Brain microvascular endothelial cell (primary cell): ENCODE results near the gene LCE1B.

Experiments
- DNase-seq: peaks from one replicate; pipeline ENCODE4 v3.0.0-alpha.2; 2020
- H3K27ac ChIP-seq: fragments of 250-450 bp; sonication (Bioruptor Pico); 2 replicates; pipeline ENCODE4 v1.5.1; 2020; ENCODE audit warnings: mild to moderate bottlenecking, moderate library complexity
- H3K27me3 ChIP-seq: fragments of 250-450 bp; sonication (Bioruptor Pico); replicated peaks from 2 replicates; pipeline ENCODE4 v1.5.1; 2020; ENCODE audit warnings: mild to moderate bottlenecking
- H3K36me3 ChIP-seq: fragments of 250-450 bp; sonication (Bioruptor Pico); replicated peaks from 2 replicates; pipeline ENCODE4 v1.5.1; 2020; ENCODE audit warnings: mild to moderate bottlenecking
- H3K4me3 ChIP-seq: 2 replicates; pipeline ENCODE4 v1.5.1; 2011; ENCODE audit warnings: low read depth, mild to moderate bottlenecking, control low read depth, low read length, moderate library complexity
- in situ Hi-C: cut with HindIII; loops from 2 replicates; pipeline ENCODE4 v1.10.0; 2017; ENCODE audit warnings: low sequenced_read_pairs, low pct_ligation_motif_present
- TF ChIP-seq, protein P1 (sequence below): IDR thresholded peaks from 2 replicates; pipeline ENCODE4 v1.5.1; 2011; ENCODE audit warnings: low read depth, mild to moderate bottlenecking, moderate library complexity, low read length, control low read depth, inconsistent platforms; ENCODE audit errors: missing control alignments

The LCE1B gene

DNA sequence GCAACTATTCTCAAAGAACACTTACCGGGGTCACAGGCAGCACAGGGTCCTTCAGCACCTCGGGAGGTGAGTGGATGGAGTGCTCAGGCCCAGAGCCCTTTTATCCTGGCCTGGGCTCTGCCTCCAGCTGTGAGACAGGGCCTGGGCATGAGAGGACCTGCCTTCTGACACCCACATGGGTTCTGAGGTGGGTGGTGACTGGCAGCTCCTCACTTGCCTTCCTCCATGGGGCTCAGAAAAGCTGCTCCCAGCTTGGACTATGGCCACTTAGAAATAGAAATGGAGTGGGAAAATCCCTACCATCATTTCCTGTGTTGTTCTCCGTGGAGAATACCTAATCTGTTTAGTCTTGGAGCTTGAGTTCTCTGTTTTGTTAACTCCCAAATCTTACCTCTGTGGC, 5.2 kb upstream of the LCE1B start, which contains the start of gene LCE1C:
Gene LCE1C (minus strand): TSS at position 76 of the 400 bp plus-strand sequence. CDS start 1,173 bp downstream, outside the sequence.
- TF ChIP-seq, protein P1, sequence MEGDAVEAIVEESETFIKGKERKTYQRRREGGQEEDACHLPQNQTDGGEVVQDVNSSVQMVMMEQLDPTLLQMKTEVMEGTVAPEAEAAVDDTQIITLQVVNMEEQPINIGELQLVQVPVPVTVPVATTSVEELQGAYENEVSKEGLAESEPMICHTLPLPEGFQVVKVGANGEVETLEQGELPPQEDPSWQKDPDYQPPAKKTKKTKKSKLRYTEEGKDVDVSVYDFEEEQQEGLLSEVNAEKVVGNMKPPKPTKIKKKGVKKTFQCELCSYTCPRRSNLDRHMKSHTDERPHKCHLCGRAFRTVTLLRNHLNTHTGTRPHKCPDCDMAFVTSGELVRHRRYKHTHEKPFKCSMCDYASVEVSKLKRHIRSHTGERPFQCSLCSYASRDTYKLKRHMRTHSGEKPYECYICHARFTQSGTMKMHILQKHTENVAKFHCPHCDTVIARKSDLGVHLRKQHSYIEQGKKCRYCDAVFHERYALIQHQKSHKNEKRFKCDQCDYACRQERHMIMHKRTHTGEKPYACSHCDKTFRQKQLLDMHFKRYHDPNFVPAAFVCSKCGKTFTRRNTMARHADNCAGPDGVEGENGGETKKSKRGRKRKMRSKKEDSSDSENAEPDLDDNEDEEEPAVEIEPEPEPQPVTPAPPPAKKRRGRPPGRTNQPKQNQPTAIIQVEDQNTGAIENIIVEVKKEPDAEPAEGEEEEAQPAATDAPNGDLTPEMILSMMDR: no peak
- H3K36me3 ChIP-seq: no peaks in the 10 kb centered on the region
- DNase-seq: no peak
- in situ Hi-C loops: no loop called here
- H3K27ac ChIP-seq: no peak within 1 kb of the TSS
- H3K4me3 ChIP-seq: no peak within 1 kb of the TSS
- H3K27me3 ChIP-seq: no peaks in the 10 kb centered on the region

DNA sequence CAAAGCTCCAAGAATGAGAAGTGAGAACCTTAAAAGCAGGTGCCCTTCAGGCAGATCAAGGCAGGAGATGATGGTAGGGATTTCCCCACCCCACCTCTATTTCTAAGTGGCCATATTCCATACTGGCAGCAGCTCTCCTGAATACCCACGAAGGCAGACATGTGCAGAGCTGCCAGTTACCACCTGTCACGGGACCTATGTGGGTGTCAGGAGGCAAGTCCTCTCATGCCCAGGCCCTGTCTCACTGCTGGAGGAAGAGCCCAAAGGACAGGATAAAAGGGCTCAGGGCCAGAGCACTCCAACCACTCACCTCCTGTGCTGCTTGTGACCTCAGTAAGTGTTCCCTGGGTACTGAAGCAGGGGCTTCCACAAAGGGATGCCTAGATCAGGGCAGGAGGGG, 721 bp upstream of the LCE1B start:
- no peak overlapping the region for H3K27ac ChIP-seq
- H3K27me3 ChIP-seq: no peaks in the 10 kb centered on the region
- H3K36me3 ChIP-seq: no peaks in the 10 kb centered on the region
- TF ChIP-seq, protein P1: no peak
- H3K4me3 ChIP-seq: no peak overlapping the region
- no peak for DNase-seq
- in situ Hi-C loops: no loop called here

DNA sequence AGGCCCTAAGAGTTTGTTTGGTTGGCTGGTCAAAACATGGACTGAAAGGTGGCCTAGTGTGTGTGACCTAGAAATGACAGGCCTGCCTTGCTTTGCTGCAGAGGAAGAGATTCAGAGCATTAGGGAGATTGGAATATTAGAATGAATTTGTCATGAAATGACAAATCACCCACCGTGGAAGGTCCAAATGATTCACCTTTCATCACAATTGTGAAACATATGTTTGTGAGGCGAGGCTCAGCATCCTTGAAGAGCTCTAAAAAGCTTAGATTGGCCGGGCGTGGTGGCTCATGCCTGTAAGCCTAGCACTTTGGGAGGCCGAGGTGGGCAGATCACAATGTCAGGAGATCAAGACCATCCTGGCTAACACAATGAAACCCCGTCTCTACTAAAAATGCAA, 5.5 kb downstream of the LCE1B start:
- H3K27me3 ChIP-seq: no peaks in the 10 kb centered on the region
- in situ Hi-C loops: no loop called here

DNA sequence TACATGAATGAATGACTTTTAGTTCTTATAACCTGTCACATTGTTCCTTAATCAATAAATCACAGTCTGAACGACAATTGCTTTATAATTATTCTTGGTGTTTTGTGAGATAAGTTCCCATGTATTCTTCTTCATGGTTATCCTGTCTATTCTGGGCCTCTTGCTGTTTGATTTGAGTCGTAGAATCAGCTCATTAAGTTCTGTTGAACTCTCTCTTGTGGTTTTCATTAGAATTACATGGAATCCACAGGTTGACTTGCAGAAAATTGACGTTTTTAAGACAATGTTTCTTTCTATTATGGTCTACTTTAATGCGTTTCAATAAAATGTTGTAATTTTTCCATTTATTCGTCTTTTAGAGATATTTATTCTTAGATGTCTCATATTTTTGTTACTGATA, 11.5 kb downstream of the LCE1B start:
- DNase-seq: no peak
- TF ChIP-seq, protein P1: no peak
- in situ Hi-C loops: no loop called here
- Histone ChIP-seq H3K36me3 (no peaks in the 10 kb centered on the region), H3K27me3 (no peaks in the 10 kb centered on the region), H3K27ac (no peak overlapping the region), H3K4me3 (no peak overlapping the region)

More for the DNA sequence above, 5.5 kb downstream of the LCE1B start:
- TF ChIP-seq, protein P1: no peak
- no peak for DNase-seq
- Histone ChIP-seq H3K36me3 (no peaks in the 10 kb centered on the region), H3K27ac (no peak overlapping the region), H3K4me3 (no peak overlapping the region)

DNA sequence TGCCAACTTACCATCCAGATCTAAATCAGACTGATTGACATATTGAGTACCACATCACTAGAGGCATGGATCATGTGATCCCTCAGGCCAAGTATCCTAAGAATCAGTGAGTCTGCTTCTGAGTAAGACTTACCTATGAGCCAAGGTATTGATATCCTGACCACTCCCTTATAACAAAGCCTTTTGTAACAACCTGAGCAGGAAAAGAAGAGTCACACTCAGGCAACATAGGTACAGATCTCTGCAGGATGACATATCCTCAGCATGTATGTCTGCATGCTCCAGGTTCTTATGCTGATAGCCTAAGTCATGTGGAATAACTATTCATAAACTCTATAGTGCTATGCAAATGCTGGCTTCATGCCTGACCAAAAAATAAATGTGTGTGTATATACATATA, 13.2 kb downstream of the LCE1B start:
- Histone ChIP-seq H3K27ac (no peak overlapping the region), H3K36me3 (no peaks in the 10 kb centered on the region), H3K4me3 (no peak overlapping the region), H3K27me3 (no peaks in the 10 kb centered on the region)
- no peak for DNase-seq
- in situ Hi-C loops: no loop called here
- TF ChIP-seq, protein P1: no peak

DNA sequence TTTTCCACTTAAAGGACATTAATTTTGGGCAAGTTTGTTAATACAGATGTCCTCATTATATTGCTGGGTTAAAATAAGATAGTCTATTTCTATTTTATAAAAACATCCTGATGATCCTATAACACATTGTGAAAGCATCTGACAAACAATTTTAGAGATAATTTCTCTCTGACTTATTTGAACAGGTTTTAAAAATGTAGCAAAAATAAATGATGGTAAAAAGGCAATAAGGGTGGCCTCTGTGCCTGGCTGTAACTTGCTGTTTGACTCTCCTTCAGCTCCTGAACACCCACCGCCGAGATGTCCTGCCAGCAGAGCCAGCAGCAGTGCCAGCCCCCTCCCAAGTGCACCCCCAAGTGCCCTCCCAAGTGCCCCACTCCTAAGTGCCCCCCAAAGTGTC, 15.4 kb downstream of the LCE1B start, which contains the start of gene LCE1A:
Gene LCE1A (plus strand): TSS at position 301 of the 400 bp plus-strand sequence. CDS start 0 bp downstream, at position 301.
- in situ Hi-C loops: no loop called here
- Histone ChIP-seq H3K4me3 (no peak within 1 kb of the TSS), H3K27ac (no peak within 1 kb of the TSS), H3K27me3 (no peaks in the 10 kb centered on the region), H3K36me3 (no peaks in the 10 kb centered on the region)
- no peak for DNase-seq
- TF ChIP-seq, protein P1: no peak
